22Rv1 (cell line): ENCODE data around the gene RASSF5.

Source experiments
- CTCF ChIP-seq: fragments of 450-650 bp; IDR thresholded peaks from 2 replicates; pipeline ENCODE4 v1.5.1; 2017; ENCODE audit warnings: mild to moderate bottlenecking
- ZFX ChIP-seq: fragments of 450-650 bp; IDR thresholded peaks from 2 replicates; pipeline ENCODE4 v1.6.1; 2017; ENCODE audit warnings: antibody characterized with exemption, borderline replicate concordance

- TF ChIP-seq CTCF (no peak), ZFX (no peak)
Observed at GRCh38 chr1:206572835-206573234, 65.5 kb downstream of the RASSF5 start.
